ENCODE data around the gene LYSET.
"Not testable (repeated sequence)": the region's sequence is repeated elsewhere in the genome, so short reads cannot be mapped to it uniquely, and the experiment has no call there.

Gene LYSET

DNA sequence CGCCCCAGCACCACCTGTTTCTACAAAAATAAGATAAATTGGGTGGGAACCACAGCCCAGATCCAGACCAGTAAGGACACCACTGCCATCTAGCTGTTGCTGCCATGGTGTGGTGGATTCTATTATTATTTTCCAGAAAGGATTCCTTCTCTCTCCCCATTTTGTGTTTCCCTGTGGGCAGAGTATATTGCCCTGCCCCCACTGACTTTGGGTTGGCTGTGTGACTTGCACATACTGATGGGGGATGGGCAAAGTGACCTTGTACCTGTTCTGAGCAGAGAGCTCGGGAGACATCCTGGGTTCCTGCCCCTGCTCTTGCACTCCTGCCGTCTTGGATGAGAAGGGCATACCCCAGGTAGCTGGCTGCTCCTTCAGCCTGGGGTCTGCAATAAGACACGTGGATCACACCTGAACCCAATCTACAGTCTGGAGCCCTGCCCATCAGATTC is 24.7 kb upstream of the LYSET start:
- Histone ChIP-seq H2AFZ (ENCODE audit: low read length) (no peak overlapping the region), H3K79me2 (ENCODE audit: insufficient read depth, low read length) (no peaks in the 10 kb centered on the region), H3K9me3 (ENCODE audit: low read length) (no peaks in the 10 kb centered on the region), H3K4me3 (ENCODE audit: low read depth, low read length, poor library complexity, severe bottlenecking) (no peak overlapping the region), H3K4me1 (ENCODE audit: insufficient read depth, low read length, severe bottlenecking) (peaks cover 4% of the 10 kb centered on the region), H3K27ac (ENCODE audit: low read depth, low read length, poor library complexity, severe bottlenecking) (no peak overlapping the region), H4K20me1 (ENCODE audit: insufficient read depth, low read length) (no peaks in the 10 kb centered on the region), H3K36me3 (ENCODE audit: insufficient read depth, low read length) (no peaks in the 10 kb centered on the region), H3F3A (ENCODE audit: insufficient read depth, low read length) (no peaks in the 10 kb centered on the region), H3K9ac (ENCODE audit: low read length) (no peak overlapping the region), H3K4me2 (ENCODE audit: low read length) (no peak overlapping the region), H3K27me3 (ENCODE audit: insufficient read depth, low read length) (no peaks in the 10 kb centered on the region), H3K9me2 (ENCODE audit: low read depth, low read length) (no peaks in the 10 kb centered on the region)
- no peak for TF ChIP-seq EZH2 (IDR thresholded peaks at IDR 0.05; ENCODE audit: borderline replicate concordance, low read length)
- TF ChIP-seq, protein P1, sequence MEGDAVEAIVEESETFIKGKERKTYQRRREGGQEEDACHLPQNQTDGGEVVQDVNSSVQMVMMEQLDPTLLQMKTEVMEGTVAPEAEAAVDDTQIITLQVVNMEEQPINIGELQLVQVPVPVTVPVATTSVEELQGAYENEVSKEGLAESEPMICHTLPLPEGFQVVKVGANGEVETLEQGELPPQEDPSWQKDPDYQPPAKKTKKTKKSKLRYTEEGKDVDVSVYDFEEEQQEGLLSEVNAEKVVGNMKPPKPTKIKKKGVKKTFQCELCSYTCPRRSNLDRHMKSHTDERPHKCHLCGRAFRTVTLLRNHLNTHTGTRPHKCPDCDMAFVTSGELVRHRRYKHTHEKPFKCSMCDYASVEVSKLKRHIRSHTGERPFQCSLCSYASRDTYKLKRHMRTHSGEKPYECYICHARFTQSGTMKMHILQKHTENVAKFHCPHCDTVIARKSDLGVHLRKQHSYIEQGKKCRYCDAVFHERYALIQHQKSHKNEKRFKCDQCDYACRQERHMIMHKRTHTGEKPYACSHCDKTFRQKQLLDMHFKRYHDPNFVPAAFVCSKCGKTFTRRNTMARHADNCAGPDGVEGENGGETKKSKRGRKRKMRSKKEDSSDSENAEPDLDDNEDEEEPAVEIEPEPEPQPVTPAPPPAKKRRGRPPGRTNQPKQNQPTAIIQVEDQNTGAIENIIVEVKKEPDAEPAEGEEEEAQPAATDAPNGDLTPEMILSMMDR (IDR thresholded peaks at IDR 0.05; ENCODE audit: low read length) = peak; percentile 50

DNA sequence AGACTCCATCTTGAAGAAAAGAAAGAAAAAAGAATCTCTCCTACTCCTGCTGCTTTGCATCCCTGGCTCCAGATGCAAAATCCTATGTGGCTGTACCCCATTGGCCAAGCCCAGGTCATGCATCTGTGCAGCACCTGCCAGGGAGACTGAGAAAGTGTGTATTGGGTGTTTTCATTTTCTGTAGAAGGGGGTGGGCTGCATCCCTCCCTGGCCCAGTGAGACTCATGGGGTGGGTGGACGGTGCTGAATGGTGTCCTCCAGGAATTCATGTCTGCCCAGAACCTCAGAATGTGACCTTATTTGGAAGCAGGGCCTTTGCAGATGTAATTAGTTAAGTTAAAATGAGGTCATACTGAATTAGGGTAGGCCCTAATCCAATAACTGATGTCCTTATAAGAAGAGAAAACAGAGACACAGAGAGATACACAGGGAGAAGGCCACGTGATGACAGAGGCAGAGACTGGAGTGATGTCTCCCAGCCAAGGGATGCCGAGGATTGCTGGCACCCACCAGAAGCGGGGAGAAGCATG is 23.6 kb upstream of the LYSET start:
- TF ChIP-seq EZH2 (IDR thresholded peaks at IDR 0.05; ENCODE audit: borderline replicate concordance, low read length) = no peak
- TF ChIP-seq, protein P1 (IDR thresholded peaks at IDR 0.05; ENCODE audit: low read length) = no peak
- Histone ChIP-seq H3K79me2 (ENCODE audit: insufficient read depth, low read length) (no peaks in the 10 kb centered on the region), H3K4me1 (ENCODE audit: insufficient read depth, low read length, severe bottlenecking) (peaks cover 4% of the 10 kb centered on the region), H3K4me2 (ENCODE audit: low read length) (no peak overlapping the region), H3F3A (ENCODE audit: insufficient read depth, low read length) (no peaks in the 10 kb centered on the region), H2AFZ (ENCODE audit: low read length) (no peak overlapping the region), H3K9me2 (ENCODE audit: low read depth, low read length) (no peaks in the 10 kb centered on the region), H3K36me3 (ENCODE audit: insufficient read depth, low read length) (no peaks in the 10 kb centered on the region), H3K9ac (ENCODE audit: low read length) (no peak overlapping the region), H3K27ac (ENCODE audit: low read depth, low read length, poor library complexity, severe bottlenecking) (no peak overlapping the region), H3K4me3 (ENCODE audit: low read depth, low read length, poor library complexity, severe bottlenecking) (no peak overlapping the region), H3K27me3 (ENCODE audit: insufficient read depth, low read length) (no peaks in the 10 kb centered on the region), H4K20me1 (ENCODE audit: insufficient read depth, low read length) (no peaks in the 10 kb centered on the region), H3K9me3 (ENCODE audit: low read length) (no peaks in the 10 kb centered on the region)

GRCh38 chr14:93163564-93163963 is 21.6 kb upstream of the LYSET start:
- peaks cover 4% of the 10 kb centered on the region for H3K4me1 ChIP-seq (ENCODE audit: insufficient read depth, low read length, severe bottlenecking)

DNA sequence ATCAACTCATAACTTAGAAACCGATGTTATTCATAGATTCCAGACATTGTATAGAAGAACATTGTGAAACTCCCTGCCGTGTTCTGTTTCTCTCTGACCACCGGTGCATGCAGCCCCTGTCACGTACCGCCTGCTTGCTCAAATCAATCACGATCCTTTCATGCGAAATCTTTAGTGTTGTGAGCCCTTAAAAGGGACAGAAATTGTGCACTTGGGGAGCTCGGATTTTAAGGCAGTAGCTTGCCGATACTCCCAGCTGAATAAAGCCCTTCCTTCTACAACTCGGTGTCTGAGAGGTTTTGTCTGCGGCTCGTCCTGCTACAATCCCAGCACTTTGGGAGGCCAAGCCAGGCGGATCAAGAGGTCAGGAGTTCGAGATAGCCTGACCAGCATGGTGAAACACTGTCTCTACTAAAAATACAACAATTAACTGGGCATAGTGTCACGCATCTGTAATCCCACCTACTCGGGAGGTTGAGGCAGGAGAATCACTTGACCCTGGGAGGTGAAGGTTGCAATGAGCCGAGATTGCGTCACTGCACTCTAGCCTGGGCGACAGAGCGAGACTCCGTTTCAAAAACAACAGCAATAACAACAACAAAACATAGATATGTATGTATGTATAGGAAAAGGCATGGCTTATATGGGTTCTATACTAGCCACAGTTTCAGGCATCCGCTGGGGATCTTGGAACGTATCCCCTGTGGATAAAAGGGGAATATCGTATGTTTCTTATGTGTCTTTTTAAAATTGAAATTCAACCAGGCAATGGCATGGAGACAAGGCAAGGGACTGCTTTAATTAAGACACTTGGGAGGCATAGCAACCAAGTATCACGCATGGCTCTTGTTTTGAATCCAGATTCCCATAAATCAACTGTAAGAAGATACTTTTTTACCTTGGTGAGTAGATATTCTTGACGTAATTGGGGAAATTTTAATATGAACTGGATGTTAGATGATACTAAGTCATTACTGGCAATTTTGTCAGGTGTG is 19.5 kb upstream of the LYSET start:
- H3K27ac ChIP-seq (ENCODE audit: low read depth, low read length, poor library complexity, severe bottlenecking); H3F3A ChIP-seq (ENCODE audit: insufficient read depth, low read length); H3K36me3 ChIP-seq (ENCODE audit: insufficient read depth, low read length); H3K79me2 ChIP-seq (ENCODE audit: insufficient read depth, low read length); H3K27me3 ChIP-seq (ENCODE audit: insufficient read depth, low read length); H3K9me2 ChIP-seq (ENCODE audit: low read depth, low read length); H4K20me1 ChIP-seq (ENCODE audit: insufficient read depth, low read length); H3K9ac ChIP-seq (ENCODE audit: low read length); H3K9me3 ChIP-seq (ENCODE audit: low read length); H3K4me1 ChIP-seq (ENCODE audit: insufficient read depth, low read length, severe bottlenecking); H3K4me3 ChIP-seq (ENCODE audit: low read depth, low read length, poor library complexity, severe bottlenecking); H3K4me2 ChIP-seq (ENCODE audit: low read length); H2AFZ ChIP-seq (ENCODE audit: low read length): not testable (repeated sequence)

More at GRCh38 chr14:93163564-93163963, 21.6 kb upstream of the LYSET start:
- Histone ChIP-seq H3K79me2 (ENCODE audit: insufficient read depth, low read length) (no peaks in the 10 kb centered on the region), H3K27me3 (ENCODE audit: insufficient read depth, low read length) (no peaks in the 10 kb centered on the region), H4K20me1 (ENCODE audit: insufficient read depth, low read length) (no peaks in the 10 kb centered on the region), H2AFZ (ENCODE audit: low read length) (no peak overlapping the region), H3K27ac (ENCODE audit: low read depth, low read length, poor library complexity, severe bottlenecking) (no peak overlapping the region), H3K4me3 (ENCODE audit: low read depth, low read length, poor library complexity, severe bottlenecking) (no peak overlapping the region), H3F3A (ENCODE audit: insufficient read depth, low read length) (no peaks in the 10 kb centered on the region), H3K9me2 (ENCODE audit: low read depth, low read length) (no peaks in the 10 kb centered on the region), H3K9ac (ENCODE audit: low read length) (no peak overlapping the region), H3K4me2 (ENCODE audit: low read length) (no peak overlapping the region), H3K36me3 (ENCODE audit: insufficient read depth, low read length) (no peaks in the 10 kb centered on the region), H3K9me3 (ENCODE audit: low read length) (no peaks in the 10 kb centered on the region)
- TF ChIP-seq, protein P1 (IDR thresholded peaks at IDR 0.05; ENCODE audit: low read length) = no peak
- TF ChIP-seq EZH2 (IDR thresholded peaks at IDR 0.05; ENCODE audit: borderline replicate concordance, low read length) = no peak

- H3K27ac ChIP-seq (ENCODE audit: low read depth, low read length, poor library complexity, severe bottlenecking); H3K9me3 ChIP-seq (ENCODE audit: low read length); H3K4me3 ChIP-seq (ENCODE audit: low read depth, low read length, poor library complexity, severe bottlenecking); H4K20me1 ChIP-seq (ENCODE audit: insufficient read depth, low read length); H3K9me2 ChIP-seq (ENCODE audit: low read depth, low read length); H3K79me2 ChIP-seq (ENCODE audit: insufficient read depth, low read length); H3F3A ChIP-seq (ENCODE audit: insufficient read depth, low read length); H3K4me2 ChIP-seq (ENCODE audit: low read length); H3K9ac ChIP-seq (ENCODE audit: low read length); H3K27me3 ChIP-seq (ENCODE audit: insufficient read depth, low read length); H2AFZ ChIP-seq (ENCODE audit: low read length); H3K36me3 ChIP-seq (ENCODE audit: insufficient read depth, low read length); H3K4me1 ChIP-seq (ENCODE audit: insufficient read depth, low read length, severe bottlenecking): not testable (repeated sequence)
Measured at GRCh38 chr14:93168610-93169009, 16.5 kb upstream of the LYSET start.
